Progenitor cell of endocrine pancreas (in vitro differentiated cells): ENCODE measurements around the gene DCPS. TPM values are rescaled to one million over a fixed set of nuclear protein-coding genes. Genes with fewer than 3 reads are reported as not detected.

Source experiments
- DNase-seq: peaks from one replicate; pipeline ENCODE4 v3.0.0; 2021; ENCODE audit warnings: low spot score; ENCODE audit not compliant: unreplicated experiment
- H3K27ac Mint-ChIP-seq: 2 replicates; pipeline ENCODE4 v1.8.0; 2021; ENCODE audit warnings: mild to moderate bottlenecking, moderate library complexity, mixed read lengths
- H3K27me3 Mint-ChIP-seq: 2 replicates; pipeline ENCODE4 v1.8.0; 2021; ENCODE audit warnings: mixed read lengths
- H3K36me3 Mint-ChIP-seq: 2 replicates; pipeline ENCODE4 v1.8.0; 2022; ENCODE audit warnings: mixed read lengths; ENCODE audit not compliant: insufficient read depth
- H3K4me1 Mint-ChIP-seq: 2 replicates; pipeline ENCODE4 v1.8.0; 2021; ENCODE audit warnings: low read depth, mixed read lengths
- H3K4me3 Mint-ChIP-seq: 2 replicates; pipeline ENCODE4 v1.8.0; 2021; ENCODE audit warnings: low read depth, mild to moderate bottlenecking, moderate library complexity, mixed read lengths
- H3K9me3 Mint-ChIP-seq: 2 replicates; pipeline ENCODE4 v1.8.0; 2021; ENCODE audit warnings: low read depth, mixed read lengths
- total RNA-seq: library from RNA; stranded (reverse); gene quantifications from 2 replicates; pipeline ENCODE4 v1.2.1, GENCODE V29; 2021
- TF ChIP-seq, protein P1 (sequence below): fragments of 200-600 bp; sonication (generic); IDR thresholded peaks from one replicate; pipeline ENCODE4 v1.5.0; 2021; ENCODE audit warnings: antibody characterized with exemption, mild to moderate bottlenecking; ENCODE audit not compliant: unreplicated experiment

The DCPS gene
- total RNA-seq, 1 donor from 2014 or later = 17.9 TPM

DNA sequence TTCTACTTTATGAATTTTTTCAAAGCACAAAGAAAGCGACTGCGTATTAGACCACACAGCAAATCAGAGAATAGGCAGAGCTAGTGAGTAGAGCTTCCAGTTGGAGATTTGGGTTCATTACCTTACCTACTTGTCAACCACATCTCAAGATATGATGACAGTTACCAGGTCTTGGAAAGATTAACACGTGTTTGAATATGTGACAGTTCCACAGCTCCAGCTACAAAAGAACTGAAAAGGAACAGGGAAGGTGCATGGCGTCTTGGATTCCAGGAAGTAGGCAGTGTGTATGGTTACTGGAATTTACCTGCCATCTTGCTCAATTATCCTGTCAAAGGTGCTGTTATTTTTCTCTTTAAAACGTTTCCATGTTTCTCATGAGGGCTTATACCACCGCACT, 15.6 kb upstream of the DCPS start:
- Mint-ChIP-seq H3K4me1 (peaks cover 12% of the 10 kb centered on the region), H3K36me3 (peaks cover under 1% of the 10 kb centered on the region), H3K27ac (no peak overlapping the region), H3K4me3 (no peak overlapping the region), H3K9me3 (no peaks in the 10 kb centered on the region), H3K27me3 (no peaks in the 10 kb centered on the region)
- TF ChIP-seq, protein P1, sequence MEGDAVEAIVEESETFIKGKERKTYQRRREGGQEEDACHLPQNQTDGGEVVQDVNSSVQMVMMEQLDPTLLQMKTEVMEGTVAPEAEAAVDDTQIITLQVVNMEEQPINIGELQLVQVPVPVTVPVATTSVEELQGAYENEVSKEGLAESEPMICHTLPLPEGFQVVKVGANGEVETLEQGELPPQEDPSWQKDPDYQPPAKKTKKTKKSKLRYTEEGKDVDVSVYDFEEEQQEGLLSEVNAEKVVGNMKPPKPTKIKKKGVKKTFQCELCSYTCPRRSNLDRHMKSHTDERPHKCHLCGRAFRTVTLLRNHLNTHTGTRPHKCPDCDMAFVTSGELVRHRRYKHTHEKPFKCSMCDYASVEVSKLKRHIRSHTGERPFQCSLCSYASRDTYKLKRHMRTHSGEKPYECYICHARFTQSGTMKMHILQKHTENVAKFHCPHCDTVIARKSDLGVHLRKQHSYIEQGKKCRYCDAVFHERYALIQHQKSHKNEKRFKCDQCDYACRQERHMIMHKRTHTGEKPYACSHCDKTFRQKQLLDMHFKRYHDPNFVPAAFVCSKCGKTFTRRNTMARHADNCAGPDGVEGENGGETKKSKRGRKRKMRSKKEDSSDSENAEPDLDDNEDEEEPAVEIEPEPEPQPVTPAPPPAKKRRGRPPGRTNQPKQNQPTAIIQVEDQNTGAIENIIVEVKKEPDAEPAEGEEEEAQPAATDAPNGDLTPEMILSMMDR = no peak
- DNase-seq = no peak

DNA sequence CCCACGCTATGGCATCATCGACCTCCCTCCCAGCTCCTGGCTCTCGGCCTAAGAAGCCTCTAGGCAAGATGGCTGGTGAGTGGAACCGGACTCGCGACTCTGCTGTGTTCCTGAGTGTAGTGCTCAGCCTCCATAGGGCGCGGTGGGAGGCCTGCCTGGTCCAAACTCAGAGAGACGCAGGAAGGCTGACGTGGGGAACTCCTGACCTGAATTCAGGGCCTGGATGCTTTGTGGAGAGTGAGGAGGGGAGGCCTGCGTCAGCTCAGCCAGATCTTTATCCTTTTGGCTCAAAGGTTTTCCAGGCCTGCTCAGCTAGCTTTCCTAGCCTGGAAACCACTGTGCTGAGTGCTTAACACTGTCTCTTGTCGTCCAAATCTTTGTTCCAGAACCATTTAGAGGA, 13.0 kb upstream of the DCPS start:
- no peak for DNase-seq
- H3K9me3 Mint-ChIP-seq = no peaks in the 10 kb centered on the region
- TF ChIP-seq, protein P1 = no peak
- no peaks in the 10 kb centered on the region for H3K27me3 Mint-ChIP-seq
- H3K4me1 Mint-ChIP-seq = peaks cover 6% of the 10 kb centered on the region
- no peak overlapping the region for H3K27ac Mint-ChIP-seq
- H3K36me3 Mint-ChIP-seq = peaks cover 4% of the 10 kb centered on the region
- no peak overlapping the region for H3K4me3 Mint-ChIP-seq

DNA sequence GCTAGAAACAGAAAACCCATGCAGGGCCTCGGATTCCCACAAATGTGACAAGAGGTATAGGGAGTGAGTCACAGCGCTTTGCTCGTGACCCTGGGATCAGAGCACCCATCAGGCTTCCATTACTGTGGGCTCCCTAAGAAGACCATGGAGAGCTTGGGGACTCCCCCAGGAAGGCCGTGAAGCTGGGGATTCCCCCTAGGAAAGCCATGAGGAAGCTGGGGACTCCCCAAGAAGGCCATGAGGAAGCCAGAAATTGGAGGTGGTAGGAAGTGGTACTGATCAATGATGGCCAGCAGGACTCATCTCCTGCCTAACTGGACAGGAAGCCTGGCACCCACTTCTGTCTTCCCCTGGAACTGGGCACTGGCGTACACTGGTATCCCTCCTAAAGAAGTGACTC, 10.1 kb upstream of the DCPS start:
- TF ChIP-seq, protein P1 = no peak
- Mint-ChIP-seq H3K9me3 (no peaks in the 10 kb centered on the region), H3K4me3 (no peak overlapping the region), H3K27ac (no peak overlapping the region), H3K36me3 (peaks cover 5% of the 10 kb centered on the region), H3K4me1 (peaks cover 6% of the 10 kb centered on the region), H3K27me3 (no peaks in the 10 kb centered on the region)
- DNase-seq = no peak

DNA sequence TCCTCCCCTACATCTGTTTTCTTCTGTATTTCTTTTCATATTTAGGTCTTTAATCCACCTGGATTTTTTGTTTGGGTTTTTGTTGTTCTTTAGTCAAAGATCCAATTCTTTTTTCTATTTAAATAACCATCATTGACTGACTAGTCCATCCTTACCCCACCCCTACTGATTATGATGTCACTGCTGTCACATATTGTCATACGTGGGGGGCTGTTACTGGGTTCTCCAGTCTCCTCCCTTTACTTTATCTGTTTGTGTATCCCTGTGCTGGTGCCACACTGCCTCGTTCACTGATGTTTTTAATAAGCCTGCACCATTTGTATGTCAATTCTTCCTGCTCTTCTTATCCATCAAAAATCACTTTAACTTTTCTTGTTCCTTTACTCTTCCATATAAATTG, 6.9 kb upstream of the DCPS start:
- Mint-ChIP-seq H3K9me3 (no peaks in the 10 kb centered on the region), H3K27ac (no peak overlapping the region), H3K4me3 (no peak overlapping the region), H3K27me3 (no peaks in the 10 kb centered on the region), H3K4me1 (no peaks in the 10 kb centered on the region), H3K36me3 (peaks cover 8% of the 10 kb centered on the region)
- DNase-seq = no peak
- TF ChIP-seq, protein P1 = no peak

DNA sequence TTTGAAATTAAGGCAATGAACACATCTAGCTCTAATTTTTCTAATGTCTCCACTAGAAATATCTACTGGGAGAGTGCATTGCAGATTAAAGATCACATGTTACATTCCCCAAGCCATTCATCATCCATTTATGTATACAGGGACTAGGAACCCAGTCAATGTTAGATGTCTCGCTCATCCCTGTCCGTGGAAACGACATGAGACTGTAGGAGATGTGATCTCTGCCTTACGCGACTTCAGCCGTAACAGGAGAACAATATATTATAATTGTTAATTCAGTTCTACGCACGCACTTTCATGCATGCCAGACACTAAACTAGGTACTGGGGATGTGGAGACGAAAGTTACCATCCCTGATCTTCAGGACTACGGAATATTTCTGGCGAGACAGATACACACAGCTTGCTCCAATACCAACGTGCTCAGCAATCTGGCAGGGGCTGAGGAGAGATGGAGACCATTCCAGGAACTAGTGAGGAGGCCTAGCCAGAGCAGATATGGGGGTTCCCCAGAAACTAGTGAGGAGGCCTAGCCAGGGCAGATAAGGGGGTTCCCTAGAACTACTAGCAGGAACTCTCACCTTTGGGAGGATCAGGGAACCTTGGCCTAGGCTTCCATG, 706 bp downstream of the DCPS start:
- DNase-seq = no peak
- H3K27me3 Mint-ChIP-seq = no peaks in the 10 kb centered on the region
- peaks cover 2% of the 10 kb centered on the region for H3K36me3 Mint-ChIP-seq
- H3K4me3 Mint-ChIP-seq = peak overlapping the region; percentile 88
- TF ChIP-seq, protein P1 = no peak
- no peaks in the 10 kb centered on the region for H3K9me3 Mint-ChIP-seq
- H3K4me1 Mint-ChIP-seq = peaks cover 16% of the 10 kb centered on the region
- peak overlapping the region; percentile 95 for H3K27ac Mint-ChIP-seq
